ENCODE data around the gene ZNF423.

ZNF423 gene

DNA sequence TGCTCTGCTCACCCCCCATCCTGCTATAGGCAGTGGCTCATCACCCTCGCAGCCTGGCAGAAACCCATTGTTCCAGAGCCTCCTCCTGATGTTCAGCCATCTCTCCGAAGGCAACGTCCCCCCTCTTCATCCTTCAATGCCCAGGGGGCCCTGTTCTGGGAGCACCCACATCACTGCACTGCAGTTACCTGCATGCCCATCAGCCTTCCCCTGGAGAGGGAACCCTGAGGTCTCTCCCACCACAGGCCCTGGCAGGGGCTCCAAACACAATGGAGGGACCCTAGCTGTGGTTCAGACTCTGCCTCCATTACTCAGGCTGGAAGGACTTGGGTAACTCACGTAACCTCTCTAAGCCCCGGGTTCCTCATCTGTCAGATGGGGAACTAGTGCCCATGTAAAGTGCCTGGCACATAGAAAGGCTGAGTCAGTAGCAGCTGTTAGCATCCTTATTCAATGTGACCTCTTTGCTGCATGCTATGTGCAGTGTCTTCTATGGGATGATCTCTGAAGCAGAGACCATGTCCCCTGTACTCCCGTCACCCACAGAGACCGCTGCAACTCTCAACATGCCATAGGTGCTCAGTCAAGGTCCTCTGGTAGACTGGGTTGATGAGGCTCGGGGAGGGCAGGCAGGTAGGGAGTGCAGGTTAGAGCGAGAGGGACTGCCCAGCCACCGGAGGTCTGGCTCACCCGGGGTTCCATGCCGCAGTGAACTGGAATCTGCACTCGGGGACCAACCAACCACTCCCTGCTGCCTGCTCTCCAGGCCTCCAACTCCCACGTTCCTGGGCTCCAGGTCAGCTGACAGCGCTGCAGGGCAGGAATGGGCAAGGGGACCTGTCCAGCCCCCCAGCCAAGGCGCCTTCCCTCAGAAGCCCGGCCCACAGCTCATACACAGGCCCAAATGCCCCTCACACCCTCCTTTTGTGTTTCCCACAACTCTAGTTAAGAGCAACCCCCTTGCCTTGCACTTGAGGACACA, 233.2 kb downstream of the ZNF423 start:
- no peak for DNase-seq (ENCODE audit: low spot score)

DNA sequence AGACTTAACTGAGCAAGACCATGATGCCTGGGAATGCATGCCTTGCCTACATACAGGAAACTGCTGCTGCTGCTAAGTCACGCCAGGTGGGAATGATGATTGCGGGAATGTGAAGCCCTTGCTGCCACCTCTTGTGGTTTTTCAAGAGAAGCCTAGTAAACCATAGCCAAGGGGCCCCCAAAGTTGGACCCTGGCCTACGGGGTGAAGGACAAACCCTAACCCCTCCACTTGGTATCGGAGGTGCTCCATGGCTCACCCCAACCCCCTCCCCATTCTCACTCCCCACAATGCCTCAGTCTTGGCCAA, 233.9 kb downstream of the ZNF423 start:
- DNase-seq (ENCODE audit: low spot score) = no peak

DNA sequence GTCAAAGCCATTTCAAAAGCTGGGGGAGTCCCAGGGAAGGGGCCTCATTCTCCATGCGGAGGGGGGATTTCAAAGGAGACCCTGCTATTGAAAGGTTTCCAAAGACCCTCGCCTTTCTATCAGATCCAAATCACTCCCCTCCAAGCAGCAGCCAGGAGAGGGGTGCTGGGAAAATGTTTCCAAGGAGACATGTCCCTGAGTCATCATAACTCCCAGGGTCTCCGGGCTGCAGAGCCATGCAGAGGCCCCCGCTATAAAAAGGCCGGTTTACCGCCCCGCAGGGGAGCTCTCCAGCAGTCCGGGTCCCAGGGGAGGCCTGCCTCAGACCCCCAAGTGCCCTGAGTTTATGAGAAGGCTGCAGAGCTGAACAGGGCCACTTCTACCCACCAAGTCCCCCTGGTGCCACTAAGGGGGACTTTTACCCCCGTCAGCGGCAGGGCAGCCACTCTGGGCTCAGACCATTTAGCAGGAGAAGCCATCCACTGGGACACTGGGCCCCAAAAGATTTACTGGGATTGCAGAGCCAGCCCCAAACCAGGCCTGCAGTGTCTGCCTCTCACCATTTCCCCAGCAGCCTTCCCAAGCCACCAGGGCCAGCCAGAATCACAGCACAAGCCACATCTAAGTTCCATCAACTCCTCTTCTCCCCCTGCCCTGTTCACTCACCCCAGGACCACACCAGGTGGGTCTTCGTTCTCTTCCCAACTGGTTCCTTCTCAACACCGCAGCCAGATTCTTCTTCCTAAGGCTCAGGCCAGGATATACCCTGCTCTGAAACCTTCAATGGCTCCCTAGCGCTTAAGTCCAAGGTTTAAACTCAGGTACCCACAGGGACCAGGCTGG, 234.4 kb downstream of the ZNF423 start:
- DNase-seq (ENCODE audit: low spot score) = no peak

DNA sequence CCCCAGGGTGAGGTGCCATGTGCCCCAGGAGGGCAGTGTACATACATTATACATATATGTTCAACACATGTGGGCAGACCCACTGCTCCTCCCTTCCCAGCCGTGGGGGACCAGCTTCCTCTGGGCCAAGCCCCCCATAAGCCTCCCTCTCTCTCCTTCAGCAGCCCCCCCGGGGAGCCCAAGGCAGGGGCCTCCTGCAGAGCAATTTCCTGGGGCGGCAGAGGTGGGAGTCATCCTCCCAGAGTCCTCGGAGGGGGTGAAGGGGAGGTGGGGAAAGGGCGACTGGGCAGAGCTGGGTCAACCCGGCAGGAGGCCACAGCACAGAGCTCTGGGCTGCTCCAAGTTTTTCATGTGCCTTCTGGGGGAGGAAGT, 235.1 kb downstream of the ZNF423 start:
- DNase-seq (ENCODE audit: low spot score) = no peak

DNA sequence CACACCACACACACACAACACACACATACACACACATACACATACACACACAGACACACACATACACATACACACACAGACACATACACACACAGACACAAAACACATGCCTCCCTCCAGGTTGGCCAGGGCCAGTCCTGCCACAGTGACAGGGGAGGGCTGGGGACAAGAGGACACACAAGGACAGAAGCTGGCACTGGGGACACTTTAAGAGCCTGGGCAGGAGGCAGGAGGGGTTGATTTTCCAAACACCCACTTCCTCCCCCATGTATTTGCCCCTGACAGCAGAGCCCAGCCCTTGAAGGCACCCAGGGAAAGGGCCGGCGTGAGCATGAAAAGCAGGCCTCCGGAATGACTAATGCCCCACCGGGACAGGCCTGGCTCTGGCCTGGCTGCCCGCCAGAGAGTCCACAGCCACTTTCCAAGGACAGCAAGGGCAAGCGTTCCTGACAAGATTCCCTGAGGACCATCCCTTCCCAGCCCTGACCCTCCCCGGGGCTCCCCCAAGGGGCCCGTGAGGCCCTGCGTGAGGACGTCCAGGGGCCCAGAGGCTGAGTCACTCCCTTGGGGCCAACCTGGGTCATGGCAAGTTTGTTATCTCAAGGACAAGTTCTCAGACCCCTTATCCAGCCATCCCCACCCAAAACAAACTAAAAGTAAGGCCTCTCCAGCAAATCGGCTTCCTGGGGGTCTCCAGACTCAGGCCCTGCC, 235.6 kb downstream of the ZNF423 start:
- no peak for DNase-seq (ENCODE audit: low spot score)

DNA sequence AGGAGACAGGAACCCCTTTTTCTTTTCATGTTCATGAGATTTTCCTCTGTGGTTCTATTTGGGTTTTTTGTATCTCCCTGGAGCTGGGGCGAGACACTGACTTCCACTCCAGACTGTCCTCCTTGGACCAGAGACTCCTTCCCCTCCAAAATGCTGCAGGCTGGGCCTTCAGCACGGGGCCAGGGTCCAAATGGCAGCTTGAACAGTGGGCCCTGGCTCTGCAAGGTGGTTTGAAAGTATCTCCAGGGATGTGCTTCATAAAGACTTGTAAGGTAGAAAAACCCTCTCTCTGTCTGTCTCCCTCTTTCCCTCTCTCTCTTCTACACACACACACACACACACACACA, 236.1 kb downstream of the ZNF423 start:
- no peak for DNase-seq (ENCODE audit: low spot score)

DNA sequence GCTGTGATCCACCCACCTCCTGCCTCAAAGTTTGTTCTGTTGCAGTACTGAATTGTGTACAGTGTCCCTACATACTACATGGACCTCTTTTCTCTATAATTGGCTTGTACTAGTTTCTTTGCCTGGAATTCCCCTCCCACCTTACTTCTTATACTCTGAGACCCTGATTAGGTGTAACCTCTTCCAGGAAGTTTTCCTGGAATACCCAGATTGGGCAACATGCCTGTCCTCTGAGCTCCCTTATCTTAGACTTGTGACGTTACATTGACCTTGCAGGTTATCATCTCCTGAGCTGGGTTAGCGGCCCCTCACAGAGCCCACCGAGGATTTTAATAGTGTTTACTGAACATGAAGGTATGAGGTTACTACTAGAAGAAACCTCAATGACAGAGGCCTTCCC, 237.0 kb downstream of the ZNF423 start:
- DNase-seq (ENCODE audit: low spot score) = no peak

DNA sequence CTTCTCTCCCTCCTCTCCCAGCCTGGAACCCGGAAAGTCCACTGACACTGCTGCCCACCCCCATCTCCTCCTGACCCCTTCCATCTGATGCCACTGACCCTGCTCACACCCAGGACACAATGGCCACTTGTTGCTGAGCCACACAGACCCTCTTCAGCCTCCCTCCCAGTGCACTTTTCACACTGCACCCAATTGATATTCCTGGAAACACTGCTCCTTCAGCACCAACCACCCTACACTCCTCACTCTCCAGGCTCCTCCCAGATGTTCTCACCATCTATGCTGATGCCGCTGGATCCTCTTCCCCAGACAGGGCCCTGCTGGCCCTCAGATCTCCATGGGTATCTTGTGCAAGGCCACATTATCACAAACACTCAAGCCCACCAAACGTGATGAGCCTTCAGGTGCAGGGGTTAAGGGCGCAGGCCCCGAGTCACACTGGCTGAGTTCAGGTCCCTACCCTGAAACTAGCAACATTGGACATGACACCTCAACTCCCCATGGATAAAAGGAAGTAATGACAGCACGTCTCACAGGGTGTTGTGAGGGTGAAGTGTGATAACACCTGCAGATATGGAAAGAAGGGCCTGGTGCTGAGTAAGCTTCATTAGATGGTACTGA, 238.1 kb downstream of the ZNF423 start:
- no peak for DNase-seq (ENCODE audit: low spot score)

DNA sequence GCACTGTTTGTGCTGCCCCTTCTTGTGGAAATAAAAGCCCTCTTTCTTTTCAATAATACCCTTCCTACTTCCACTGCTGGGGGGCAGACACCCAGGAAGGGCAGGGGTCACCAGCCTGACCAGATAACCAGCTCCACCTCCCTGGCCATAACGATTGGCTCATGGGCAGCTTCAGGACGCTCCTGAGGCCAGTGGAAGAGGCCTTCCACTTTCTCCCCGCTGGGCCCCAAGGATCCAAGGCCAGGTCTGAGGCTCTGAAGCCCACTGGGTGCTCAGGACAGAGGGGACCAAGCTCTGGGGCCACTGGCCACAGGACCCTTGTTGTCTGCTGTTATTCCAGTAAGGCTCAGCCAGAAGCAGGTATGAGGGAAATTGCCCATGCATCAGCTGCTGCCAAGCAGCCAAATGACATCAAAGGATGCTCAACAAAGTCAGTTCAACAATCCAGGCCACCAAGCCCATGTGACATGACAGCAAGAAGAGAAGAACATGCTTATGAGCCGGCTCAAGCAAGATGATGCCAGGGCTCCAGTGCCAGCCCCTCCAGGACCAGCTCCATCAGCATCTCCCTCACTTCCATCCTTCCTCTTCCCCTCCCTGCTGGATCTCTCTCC, 238.8 kb downstream of the ZNF423 start:
- no peak for DNase-seq (ENCODE audit: low spot score)

DNA sequence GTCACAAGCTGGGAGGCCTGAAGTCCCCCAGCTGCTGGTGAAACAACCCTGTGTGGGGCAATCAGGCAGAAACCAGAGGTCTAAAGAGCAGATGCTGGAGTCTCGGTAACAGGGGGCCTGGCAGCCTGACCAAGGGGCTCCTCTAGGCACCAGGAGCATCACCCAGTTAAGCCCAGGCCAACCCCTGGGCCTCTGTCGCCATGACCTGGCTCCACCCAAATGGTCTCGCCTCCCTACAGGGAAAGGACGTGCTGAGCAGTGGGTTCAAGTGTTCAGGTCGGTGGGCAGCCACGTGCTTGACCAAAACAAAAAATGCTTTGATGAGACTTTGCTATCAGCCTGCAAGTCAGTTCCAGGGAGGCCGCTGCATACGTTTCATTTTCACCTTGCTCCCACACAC, 240.3 kb downstream of the ZNF423 start:
- DNase-seq (ENCODE audit: low spot score) = no peak

DNA sequence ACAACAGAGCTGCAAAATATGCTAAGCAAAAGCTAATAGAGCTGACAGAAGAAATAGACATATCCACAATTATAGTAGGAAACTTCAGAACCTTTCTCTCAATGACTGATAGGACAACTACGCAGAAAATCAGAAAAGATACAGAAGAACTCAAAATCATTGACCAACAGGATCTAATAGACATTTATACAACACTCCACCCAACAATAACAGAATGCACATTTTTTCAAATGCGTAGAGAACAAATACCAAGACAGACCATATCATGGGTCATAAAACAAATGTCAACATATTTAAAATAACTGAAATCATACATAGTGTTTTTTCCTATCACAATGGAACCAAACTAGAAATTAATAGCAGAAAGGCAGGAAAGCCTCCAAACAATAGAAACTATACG, 244.9 kb downstream of the ZNF423 start:
- no peak for DNase-seq (ENCODE audit: low spot score)

DNA sequence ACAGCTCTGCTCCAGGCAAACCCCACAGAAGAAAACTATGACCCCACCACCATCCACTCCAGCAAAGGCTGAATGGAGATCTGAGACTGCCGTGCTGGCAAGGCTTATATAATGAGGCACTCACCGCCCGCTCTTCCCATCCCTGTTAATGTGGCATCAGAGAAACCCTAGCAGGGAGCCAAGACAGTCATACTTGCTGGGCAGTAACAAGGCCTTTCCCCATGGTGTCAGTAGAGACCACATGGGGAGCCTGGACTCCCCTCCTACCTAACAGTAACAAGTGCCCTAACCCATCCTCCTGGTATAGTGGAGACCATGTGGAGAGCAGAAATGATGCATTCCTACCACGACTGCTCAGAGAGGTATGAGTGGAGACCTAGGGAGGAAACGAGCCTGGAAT, 247.1 kb downstream of the ZNF423 start:
- DNase-seq (ENCODE audit: low spot score) = no peak

DNA sequence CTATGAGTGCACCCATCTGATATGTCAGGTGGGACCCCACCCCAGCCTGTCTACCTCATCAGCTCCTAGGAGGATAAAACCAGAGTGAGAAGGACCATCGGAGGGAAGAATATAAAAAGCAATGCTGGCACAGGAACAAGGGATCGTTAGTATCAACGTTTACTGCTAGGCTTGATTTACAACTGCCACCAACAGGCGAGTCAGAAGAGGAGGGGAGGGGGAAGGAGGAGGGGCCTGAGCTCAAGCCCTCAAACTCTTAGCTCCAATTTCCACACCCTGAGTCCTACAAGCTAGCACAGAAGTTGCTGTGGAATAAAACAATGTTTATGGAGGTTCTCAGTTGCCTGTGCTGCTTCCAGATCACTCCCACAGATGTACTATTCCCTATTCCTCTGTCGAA, 247.8 kb downstream of the ZNF423 start:
- no peak for DNase-seq (ENCODE audit: low spot score)

DNA sequence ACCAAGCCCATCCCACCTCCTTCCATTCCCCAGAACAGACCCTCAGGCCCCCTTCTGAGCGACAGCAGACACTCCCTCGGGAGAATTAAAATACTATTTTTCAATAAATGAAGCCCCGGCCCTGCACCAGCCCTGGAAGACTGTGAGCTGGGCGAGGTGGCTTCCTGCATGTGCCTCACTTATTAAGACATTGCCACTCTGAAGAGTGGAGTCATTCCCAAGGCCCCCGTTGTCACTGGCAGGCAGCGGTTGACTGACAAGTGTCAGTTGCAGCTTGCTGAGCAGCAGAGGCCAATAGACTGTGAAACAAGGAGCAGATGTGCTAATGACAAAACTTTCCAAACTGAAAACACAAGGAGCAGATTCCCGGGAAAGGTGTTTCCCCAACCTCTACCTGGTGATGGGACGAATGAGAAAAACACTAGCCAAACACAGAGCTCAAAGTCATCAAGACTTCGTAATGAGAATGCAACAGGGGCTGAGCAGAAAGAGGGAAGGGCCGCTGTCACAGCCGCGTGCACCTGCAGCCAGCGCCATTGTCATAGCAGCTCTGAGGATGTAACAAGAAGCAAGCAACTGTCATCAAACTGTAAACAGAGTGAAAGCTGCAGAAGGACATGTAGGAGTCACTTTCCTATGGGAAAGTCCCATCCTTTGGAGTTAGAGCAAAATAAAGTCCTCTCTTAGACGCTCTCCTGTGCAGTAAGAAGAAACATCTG, 250.2 kb downstream of the ZNF423 start:
- DNase-seq (ENCODE audit: low spot score) = no peak

DNA sequence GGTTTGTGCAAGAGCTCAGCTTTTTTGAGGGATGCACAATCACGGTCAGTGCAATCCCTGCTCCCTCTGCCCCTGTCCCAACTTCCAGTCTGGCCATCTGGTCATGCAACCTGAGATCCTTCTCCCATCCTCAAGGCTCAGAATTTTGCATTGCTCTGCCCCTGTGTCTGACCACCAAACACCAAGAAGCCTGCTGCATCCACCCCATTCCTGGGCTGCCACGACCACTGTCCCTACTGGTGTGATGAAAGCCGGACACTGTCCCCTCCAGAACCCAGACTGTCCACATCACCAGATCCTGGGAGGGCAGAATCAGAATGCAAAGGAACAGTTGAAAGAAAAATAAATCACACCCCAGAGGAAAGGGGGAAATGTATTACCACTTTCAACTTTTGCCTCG, 251.3 kb downstream of the ZNF423 start:
- no peak for DNase-seq (ENCODE audit: low spot score)

DNA sequence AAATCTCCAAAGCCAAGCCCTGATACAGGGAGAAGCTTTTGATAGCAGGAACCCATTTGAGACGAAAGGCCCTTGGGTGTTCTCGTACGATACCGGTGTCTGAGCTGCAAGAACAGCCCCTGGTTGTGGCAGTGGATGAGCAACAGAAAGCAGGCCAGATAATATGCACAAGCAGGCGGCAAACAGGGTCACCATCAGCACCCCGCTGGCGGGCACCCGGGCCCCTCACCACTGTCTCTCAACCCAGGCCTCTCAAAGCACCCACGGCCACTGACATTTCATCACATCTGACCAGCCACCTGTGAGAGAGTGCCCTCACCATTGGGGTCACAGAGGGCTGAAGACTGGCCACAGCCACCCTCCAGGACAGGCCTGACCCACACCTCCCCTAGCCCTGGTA, 252.0 kb downstream of the ZNF423 start:
- no peak for DNase-seq (ENCODE audit: low spot score)

DNA sequence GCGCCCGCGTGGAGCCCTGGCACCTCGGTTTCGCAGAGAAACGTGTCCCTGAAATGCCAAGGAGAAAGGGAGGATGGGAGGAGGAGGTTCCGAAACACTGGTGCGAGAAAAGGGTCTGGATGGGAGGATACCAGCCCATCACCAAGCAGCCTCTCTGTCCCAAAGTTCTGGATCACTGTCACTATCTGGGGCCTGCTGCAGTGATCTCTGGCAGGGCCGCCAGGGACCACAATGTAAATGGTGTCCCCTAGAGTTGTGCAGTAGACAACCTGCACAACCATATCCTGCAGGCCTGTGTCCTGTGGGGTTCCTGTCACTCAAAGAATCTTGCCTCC, 253.0 kb downstream of the ZNF423 start:
- DNase-seq (ENCODE audit: low spot score) = no peak

DNA sequence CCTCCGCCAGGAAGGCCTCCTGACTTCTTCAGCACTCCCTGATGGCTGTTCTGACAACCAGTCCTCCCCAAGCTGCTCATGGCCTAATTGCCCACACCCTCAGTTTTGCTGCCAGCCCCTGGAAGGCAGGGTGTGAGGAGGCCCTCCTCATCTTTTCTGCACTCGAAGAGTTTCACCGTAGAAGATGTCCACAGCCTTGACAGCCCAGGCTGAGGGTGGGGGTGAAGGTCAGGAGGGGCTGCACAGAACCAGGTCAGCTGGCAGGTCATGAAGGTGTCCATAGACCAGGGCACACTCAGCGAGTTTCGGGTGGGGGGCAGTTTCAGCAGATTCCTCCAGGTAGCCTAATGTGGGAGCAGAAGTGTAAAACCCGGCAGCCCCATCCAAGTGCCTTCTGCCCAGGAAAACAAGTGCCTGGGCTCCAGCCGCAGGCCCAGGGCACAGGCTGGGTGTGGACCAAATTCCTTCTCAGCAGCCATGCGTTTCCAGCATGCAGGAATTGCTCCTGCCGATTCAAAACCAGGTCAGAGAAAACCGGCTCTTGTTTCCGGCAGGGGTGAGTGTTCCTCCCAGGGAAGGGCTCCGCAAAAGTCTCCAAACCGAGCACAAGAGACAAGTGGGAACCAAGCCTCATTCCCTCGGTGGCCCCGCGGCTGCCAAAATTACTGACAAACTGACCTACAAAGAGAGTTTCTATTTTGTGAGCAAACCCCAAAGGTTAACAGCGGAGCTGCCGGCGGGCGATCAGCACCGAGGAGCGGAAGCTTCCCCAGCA, 253.5 kb downstream of the ZNF423 start:
- DNase-seq (ENCODE audit: low spot score) = no peak

DNA sequence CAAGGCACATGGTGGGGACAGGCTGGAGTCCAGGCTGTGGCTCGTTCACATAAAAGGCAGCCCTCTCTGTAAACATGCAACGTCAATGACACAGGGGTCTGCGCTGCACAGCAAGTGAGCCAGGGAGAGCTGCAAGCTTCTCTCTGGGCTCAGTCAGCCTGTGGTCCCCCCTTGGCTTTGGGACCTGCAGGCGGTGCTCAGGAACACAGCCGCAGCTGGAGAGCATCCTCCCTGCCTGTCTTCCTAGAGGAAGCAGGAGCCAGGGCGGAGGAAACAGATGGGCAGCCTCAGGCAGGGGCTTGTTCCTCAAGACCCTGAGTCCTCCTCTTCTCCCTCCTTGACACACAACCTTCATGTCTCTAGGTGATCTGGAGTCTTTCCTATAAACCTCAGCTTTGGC, 254.3 kb downstream of the ZNF423 start:
- no peak for DNase-seq (ENCODE audit: low spot score)

DNA sequence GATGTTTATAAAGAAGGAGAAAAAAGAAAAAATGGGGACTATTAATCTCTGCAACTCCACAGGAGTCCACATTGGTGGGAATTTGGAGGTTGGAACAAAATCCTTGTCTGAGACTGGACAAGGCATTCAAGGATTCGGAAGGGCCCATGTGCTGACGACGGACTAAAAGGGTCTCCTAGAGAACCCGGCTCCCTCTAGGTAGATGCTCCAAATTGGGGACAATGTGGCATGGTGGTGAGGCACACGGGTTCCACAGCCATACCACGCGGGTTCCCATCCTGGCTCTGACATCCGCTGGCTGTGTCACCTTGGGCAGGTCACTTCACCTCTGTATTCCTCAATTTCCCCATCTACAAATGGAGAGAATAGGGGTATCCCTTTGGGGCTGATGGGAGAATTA, 254.9 kb downstream of the ZNF423 start:
- no peak for DNase-seq (ENCODE audit: low spot score)

DNA sequence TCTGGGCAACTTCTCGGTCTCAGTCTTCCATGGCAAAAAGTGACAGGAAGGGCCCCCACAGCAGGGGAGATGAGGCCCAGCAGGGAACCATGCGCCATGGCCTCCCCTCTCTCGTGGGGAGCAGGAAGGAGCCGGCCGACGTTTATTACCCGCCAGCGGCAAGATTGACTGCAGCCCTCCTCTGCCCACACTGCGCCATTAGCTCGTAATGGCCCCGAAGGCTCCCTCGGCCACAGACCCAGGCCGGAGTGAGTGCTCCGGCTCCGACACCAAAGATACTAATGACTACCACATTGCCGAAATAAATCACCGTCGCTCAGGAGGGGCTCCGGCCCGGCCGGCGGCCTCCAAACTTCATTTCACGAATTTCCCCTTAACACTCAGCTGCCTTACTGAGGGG, 255.4 kb downstream of the ZNF423 start:
- DNase-seq (ENCODE audit: low spot score) = no peak

All from activated CD4-positive, alpha-beta T cell treated with anti-CD3 and anti-CD28 coated beads, Interleukin-2, Interleukin-4, amounts not matched to agents 100 ng/mL and 50 ng/mL, durations not matched to agents 16 hours and 8 hours (primary cell).